ENCODE measurements around the gene TROAP.
A peak's percentile ranks its signal among the peaks of the same experiment; 100 is the strongest.
"Not testable (repeated sequence)": the region's sequence is repeated elsewhere in the genome, so short reads cannot be mapped to it uniquely, and the experiment has no call there.

The TROAP gene

GRCh38 chr12:49330631-49331379 is 7.8 kb downstream of the TROAP start:
- DNase-seq (ENCODE audit: low read depth): no peak

GRCh38 chr12:49331380-49332222 is 8.5 kb downstream of the TROAP start:
- no peak for DNase-seq (ENCODE audit: low read depth)

GRCh38 chr12:49332441-49332861 is 9.4 kb downstream of the TROAP start:
- no peak for DNase-seq (ENCODE audit: low read depth)

GRCh38 chr12:49332891-49333371 is 9.9 kb downstream of the TROAP start:
- no peak for DNase-seq (ENCODE audit: low read depth)

GRCh38 chr12:49333778-49334177 is 10.7 kb downstream of the TROAP start:
- not testable (repeated sequence) for DNase-seq (ENCODE audit: low read depth)

GRCh38 chr12:49334226-49334625 is 11.2 kb downstream of the TROAP start:
- no peak for DNase-seq (ENCODE audit: low read depth)

- no peak for DNase-seq (ENCODE audit: low read depth)
Measured at GRCh38 chr12:49334681-49335080, 11.6 kb downstream of the TROAP start.

GRCh38 chr12:49335118-49335954 is 12.3 kb downstream of the TROAP start:
- no peak for DNase-seq (ENCODE audit: low read depth)

GRCh38 chr12:49335955-49336644 is 13.0 kb downstream of the TROAP start:
- DNase-seq (ENCODE audit: low read depth): no peak

- DNase-seq (ENCODE audit: low read depth): peak; percentile 88
Measured at GRCh38 chr12:49336645-49337584, 13.9 kb downstream of the TROAP start, which contains the start of gene C1QL4. TSS of gene C1QL4 (minus strand) at chr12:49337188. CDS start at chr12:49336477, 711 bp downstream.

GRCh38 chr12:49338830-49339463 is 15.9 kb downstream of the TROAP start:
- no peak for DNase-seq (ENCODE audit: low read depth)

- DNase-seq (ENCODE audit: low read depth): no peak
Measured at GRCh38 chr12:49339464-49339861, 16.4 kb downstream of the TROAP start.

GRCh38 chr12:49340095-49340870 is 17.2 kb downstream of the TROAP start:
- no peak for DNase-seq (ENCODE audit: low read depth)

- DNase-seq (ENCODE audit: low read depth): no peak
Measured at GRCh38 chr12:49340971-49341776, 18.1 kb downstream of the TROAP start.

GRCh38 chr12:49341777-49342065 is 18.7 kb downstream of the TROAP start:
- DNase-seq (ENCODE audit: low read depth): no peak

GRCh38 chr12:49342066-49342913 is 19.2 kb downstream of the TROAP start:
- peak; percentile 63 for DNase-seq (ENCODE audit: low read depth)
